Measurements from ENCODE around the gene EYA2.

EYA2 gene

DNA sequence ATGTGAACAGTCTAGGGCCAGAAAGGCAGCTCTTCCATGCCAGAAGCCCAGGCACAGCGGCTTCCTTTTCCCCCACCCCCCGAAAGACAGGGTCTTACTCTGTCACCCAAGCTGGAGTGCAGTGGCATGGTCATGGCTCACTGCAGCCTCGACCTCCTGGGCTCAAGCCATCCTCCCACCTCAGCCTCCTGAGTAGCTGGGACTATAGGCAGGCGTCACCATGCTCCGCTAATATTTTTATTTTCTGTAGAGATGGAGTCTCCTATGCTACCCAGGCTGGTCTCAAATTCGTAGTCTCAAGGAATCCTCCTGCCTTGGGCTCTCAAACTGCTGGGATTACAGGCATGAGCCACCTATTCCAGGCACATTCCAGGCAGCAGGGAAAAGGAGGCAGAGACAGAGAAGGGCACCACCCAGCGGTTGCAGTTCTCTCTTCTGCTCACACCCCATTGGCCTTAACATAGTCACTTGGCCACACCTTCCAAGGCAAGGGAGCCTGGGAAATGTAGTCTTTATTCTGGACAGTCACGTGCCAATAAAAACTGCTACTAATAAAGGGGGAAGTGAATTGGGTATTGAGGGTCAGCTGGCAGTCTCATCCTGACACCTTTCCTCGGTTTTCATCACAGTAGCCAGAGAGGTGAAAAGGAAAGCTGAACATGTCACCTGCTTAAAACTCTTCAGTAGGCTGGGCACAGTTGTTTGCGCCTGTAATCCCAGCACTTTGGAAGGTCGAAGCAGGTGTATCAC, 255.9 kb downstream of the EYA2 start:
- TF ChIP-seq, protein P1, sequence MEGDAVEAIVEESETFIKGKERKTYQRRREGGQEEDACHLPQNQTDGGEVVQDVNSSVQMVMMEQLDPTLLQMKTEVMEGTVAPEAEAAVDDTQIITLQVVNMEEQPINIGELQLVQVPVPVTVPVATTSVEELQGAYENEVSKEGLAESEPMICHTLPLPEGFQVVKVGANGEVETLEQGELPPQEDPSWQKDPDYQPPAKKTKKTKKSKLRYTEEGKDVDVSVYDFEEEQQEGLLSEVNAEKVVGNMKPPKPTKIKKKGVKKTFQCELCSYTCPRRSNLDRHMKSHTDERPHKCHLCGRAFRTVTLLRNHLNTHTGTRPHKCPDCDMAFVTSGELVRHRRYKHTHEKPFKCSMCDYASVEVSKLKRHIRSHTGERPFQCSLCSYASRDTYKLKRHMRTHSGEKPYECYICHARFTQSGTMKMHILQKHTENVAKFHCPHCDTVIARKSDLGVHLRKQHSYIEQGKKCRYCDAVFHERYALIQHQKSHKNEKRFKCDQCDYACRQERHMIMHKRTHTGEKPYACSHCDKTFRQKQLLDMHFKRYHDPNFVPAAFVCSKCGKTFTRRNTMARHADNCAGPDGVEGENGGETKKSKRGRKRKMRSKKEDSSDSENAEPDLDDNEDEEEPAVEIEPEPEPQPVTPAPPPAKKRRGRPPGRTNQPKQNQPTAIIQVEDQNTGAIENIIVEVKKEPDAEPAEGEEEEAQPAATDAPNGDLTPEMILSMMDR (IDR thresholded peaks at IDR 0.05; ENCODE audit: low read depth, low read length), result peak; percentile 64
- peak; percentile 32 for DNase-seq (ENCODE audit: extremely low read depth, low read depth)

GRCh38 chr20:47152068-47152467, 257.4 kb downstream of the EYA2 start:
- TF ChIP-seq, protein P1 (IDR thresholded peaks at IDR 0.05; ENCODE audit: low read depth, low read length), result no peak
- DNase-seq (ENCODE audit: extremely low read depth, low read depth), result no peak

DNA sequence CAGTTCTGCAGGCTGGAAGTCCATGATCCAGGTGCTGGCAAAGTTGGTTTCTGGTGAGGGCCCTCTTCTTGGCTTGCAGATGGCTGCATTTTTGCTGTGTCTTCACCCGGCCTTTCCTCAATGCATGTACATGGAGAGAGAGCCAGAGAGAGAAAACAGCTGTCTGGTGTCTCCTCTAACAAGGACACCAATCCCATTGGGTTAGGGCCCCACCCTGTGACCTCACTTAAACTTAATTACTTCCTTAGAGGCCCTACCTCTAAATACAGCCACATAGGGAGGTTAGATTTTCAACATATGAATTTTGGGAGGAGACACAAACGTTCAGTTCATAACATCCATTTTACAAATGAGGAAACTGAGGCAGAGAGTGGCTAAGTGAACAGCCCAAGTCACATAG, 259.4 kb downstream of the EYA2 start:
- TF ChIP-seq, protein P1 (IDR thresholded peaks at IDR 0.05; ENCODE audit: low read depth, low read length), result no peak
- no peak for DNase-seq (ENCODE audit: extremely low read depth, low read depth)

DNA sequence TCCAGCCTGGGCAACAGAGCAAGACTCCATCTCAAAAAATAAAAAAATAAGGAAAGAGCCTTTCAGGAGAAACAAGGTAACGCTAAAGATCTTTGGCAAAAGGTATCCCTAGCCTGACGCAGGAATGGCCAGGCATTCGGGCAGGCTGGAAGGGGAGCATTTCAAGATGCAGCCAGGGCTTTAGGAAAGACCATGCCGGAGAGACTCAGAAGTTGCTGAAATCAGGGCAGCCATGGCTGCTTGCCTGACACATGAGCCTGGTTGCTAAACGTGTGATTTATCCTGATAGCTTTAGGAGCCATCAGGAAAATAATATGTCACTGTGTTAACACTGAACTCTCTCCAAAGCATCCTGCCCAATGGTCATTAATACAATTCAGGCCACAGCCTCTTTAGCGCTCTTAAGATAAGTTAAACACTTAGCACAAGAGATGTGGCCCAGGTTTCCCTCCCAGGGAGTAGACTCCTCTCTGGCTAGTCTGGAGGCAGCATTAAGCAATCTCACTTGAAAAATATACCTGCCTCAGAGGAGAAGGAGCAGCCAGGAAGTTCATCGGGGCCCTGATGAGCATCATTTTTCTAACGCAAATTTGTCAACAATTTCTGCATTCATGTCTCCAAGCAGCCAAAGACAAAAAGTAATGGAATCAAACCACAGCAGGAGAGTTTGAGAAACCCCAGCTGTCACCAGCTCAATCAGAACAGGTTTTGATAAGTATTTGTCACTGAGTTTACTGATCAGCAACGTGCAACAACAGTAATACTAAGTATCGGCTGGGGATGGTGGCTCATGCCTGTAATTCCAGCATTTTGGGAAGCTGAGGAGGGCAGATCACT, 261.9 kb downstream of the EYA2 start:
- TF ChIP-seq, protein P1 (IDR thresholded peaks at IDR 0.05; ENCODE audit: low read depth, low read length), result no peak
- no peak for DNase-seq (ENCODE audit: extremely low read depth, low read depth)

DNA sequence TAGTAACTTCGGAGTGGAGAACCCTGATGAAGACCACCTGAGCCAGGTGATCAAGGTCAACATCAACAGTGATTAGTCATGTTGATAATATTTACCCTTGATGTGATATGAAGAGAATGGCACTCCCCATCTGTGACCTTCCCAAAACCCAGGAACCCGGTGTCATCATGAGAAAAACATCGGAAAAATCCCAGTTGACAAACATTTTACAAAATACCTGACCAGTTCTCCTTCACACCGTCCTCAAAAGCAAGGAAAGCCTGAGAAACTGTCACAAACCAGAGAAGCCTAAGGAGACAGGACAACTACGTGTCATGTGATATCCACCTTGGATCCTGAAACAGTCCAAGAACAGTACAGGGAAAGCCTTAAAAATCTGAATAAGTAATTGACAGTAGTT, 264.5 kb downstream of the EYA2 start:
- TF ChIP-seq, protein P1 (IDR thresholded peaks at IDR 0.05; ENCODE audit: low read depth, low read length), result no peak

DNA sequence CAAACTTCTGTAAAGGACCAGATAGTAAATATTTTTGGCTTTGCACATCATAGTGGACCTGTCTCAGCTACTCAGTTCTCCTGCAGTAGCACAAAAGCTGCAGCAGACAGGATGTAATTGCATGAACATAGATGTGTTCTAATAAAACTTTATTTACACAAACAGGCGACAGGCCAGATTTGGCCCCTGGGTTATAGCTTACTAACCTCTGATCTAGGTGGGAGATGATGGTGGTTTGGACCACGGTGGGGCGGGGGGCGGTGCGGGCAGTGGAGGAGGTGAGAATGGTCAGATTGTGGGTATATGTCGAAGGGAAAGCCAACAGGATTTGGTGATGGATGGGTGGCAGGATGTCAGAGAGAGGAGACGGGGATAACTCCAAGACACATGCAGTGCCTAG, 265.6 kb downstream of the EYA2 start:
- TF ChIP-seq, protein P1 (IDR thresholded peaks at IDR 0.05; ENCODE audit: low read depth, low read length), result no peak
- no peak for DNase-seq (ENCODE audit: extremely low read depth, low read depth)

More for the DNA sequence above, 264.5 kb downstream of the EYA2 start:
- no peak for DNase-seq (ENCODE audit: extremely low read depth, low read depth)

DNA sequence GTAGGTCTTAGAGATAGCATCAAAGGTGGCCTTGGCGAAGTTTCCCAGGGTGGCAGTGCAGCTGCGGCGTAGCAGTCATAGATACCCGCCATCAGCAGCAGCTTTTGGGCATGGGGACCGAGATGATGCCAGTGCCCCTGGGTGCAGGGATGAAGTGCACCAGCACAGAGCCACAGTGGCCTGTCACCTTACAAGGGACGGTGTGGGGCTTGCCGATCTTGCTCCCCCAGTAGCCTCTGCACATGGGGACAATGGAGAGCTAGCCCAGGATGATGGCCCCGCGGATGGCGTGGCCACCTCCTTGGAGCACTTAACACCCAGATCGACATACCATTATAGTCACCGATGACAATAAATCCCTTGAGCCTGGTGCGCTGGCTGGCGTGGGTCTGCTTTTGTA, 266.3 kb downstream of the EYA2 start:
- no peak for DNase-seq (ENCODE audit: extremely low read depth, low read depth)
- TF ChIP-seq, protein P1 (IDR thresholded peaks at IDR 0.05; ENCODE audit: low read depth, low read length), result no peak

Data from AG09319 (cell line).